GM10847 (cell line): Measurements from ENCODE around the gene COG6.

ENCODE experiments used
- POLR2A ChIP-seq: IDR thresholded peaks from 2 replicates; pipeline ENCODE4 v1.6.1; 2011; ENCODE audit not compliant: insufficient read length; ENCODE audit errors: extremely low read depth

Gene COG6

GRCh38 chr13:39777021-39777420, 121.6 kb downstream of the COG6 start:
- no peak for TF ChIP-seq POLR2A

GRCh38 chr13:39777527-39778061, 122.1 kb downstream of the COG6 start:
- TF ChIP-seq POLR2A: no peak

GRCh38 chr13:39779337-39780265, 124.1 kb downstream of the COG6 start:
- no peak for TF ChIP-seq POLR2A

GRCh38 chr13:39780711-39781110, 125.2 kb downstream of the COG6 start:
- no peak for TF ChIP-seq POLR2A

- TF ChIP-seq POLR2A: no peak
Observed at GRCh38 chr13:39781381-39781780, 125.9 kb downstream of the COG6 start.

GRCh38 chr13:39783051-39783450, 127.6 kb downstream of the COG6 start:
- TF ChIP-seq POLR2A: no peak

- TF ChIP-seq POLR2A: no peak
Observed at GRCh38 chr13:39784347-39784746, 128.9 kb downstream of the COG6 start.

- TF ChIP-seq POLR2A: no peak
Observed at GRCh38 chr13:39786091-39786490, 130.6 kb downstream of the COG6 start.

- TF ChIP-seq POLR2A: no peak
Observed at GRCh38 chr13:39787086-39787487, 131.6 kb downstream of the COG6 start.

- TF ChIP-seq POLR2A: no peak
Observed at GRCh38 chr13:39788102-39788501, 132.6 kb downstream of the COG6 start.

GRCh38 chr13:39789451-39789850, 134.0 kb downstream of the COG6 start:
- TF ChIP-seq POLR2A: no peak
